GM18505 (cell line): ENCODE data around the gene SPTAN1.
"Not testable (repeated sequence)": the region's sequence is repeated elsewhere in the genome, so short reads cannot be mapped to it uniquely, and the experiment has no call there.

Experiments used
- ATAC-seq: cut with Tn5 transposase; IDR thresholded peaks from one replicate; pipeline ENCODE4 v1.9.1; 2021; ENCODE audit not compliant: unreplicated experiment
- POLR2A ChIP-seq: IDR thresholded peaks from 4 replicates; pipeline ENCODE4 v1.6.1; 2011; ENCODE audit warnings: borderline replicate concordance; ENCODE audit not compliant: insufficient read depth, insufficient read length; ENCODE audit errors: extremely low read depth

SPTAN1 gene

DNA sequence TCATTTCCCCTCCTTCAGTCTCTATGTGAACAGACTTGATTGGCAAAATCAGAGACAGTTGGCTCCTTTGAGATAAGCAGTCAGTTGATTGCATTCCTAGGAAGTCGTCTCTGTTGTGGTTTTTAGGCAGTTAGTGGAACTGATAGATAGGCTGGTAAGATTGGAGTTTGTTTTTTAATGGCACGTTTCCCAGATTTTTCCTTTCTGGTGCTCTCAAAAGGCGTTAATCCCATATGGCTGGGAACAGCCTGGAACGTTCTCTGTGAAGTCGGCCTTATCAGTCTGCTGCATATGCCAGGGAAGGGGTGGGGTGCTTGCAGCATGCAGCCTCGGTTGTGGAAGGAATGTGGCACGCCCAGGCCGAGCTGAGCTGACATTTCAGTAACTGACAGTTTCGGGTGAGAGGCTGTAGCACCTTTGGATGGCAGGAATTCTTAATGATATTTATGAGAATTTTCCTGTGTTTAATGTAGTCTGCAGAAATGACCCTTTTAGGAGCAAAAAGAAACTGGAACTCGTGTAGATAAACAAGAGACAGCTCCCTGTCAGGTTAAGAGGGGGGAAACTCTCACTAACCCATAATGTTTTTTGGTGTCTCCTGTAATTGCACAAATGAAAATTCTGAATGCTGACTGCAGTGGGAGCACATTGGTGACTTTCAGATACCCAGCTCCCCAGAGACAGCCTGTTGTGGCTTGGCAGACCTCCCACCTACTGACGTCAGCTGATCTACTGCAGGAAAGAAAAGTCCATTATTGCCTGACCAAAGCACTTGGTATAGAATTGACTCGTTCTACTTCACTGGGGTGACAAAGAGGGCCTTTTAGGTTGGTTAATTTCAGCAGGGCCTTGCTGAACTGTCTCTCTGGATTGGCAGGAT is 6.3 kb downstream of the SPTAN1 start:
- ATAC-seq = peak; percentile 60
- no peak for TF ChIP-seq POLR2A

DNA sequence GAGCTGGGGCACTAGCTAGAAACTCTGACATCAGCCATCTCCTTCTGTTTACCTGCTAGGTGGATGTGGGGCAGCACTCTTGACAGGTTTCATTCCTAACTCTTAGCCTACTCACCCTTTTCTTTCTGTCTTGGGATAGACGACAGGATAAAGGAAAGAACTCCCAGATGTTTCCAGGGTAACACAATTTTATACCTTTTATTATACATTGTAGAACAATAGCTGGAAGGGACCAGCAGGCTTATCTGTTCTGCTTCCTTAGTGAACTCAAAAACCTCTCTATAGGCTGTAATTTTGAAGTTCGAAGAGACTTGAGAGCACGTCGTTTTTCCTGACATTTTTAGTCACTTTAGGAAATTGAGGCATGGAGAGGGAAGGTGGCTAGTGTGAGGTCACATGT is 13.2 kb downstream of the SPTAN1 start:
- no peak for TF ChIP-seq POLR2A
- no peak for ATAC-seq

DNA sequence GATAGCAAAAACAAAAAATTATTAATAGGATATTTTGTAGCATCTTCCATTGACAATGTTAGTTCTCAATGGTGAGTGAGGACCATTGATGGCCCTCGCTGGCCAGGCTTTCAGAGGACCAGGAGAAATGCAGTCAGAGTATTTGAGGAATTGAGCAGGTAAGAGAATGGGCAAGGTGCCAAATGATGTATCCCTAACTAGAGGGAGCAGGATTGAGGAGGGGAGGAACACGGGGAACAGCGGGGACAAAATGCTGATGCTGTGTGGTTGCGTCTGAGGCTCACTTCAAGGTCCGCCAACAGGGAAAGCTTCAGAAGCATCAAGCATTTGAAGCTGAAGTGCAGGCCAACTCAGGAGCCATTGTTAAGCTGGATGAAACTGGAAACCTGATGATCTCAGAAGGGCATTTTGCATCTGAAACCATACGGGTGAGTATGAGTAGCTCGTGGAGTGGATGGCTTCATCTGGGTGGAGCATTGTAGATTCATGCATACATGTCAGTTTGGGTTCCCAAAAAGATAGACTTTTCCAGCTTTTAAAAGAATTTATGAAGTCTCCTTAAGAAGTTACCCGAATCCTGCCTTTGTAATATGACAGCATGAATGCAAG is 16.2 kb downstream of the SPTAN1 start:
- TF ChIP-seq POLR2A = no peak
- ATAC-seq = no peak

DNA sequence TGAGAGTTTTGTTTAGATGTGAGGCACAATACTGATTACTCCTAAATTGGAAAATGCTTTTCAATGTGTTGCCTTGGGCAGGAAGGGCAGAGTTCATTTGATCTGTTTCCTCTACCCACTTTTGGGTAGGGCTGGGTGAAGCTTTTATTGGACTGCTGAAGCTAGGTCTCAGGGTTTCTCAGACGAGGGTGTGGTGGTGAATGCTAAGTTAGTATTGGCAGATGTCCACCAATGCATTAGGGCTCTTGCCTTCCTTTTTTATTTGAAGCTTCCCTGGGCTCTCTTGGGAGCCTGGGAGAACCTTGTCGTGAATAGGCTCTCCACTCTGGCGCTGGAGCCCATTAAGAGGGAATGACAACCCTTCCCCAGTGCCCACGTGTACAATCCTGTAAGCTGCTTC is 23.1 kb downstream of the SPTAN1 start:
- no peak for ATAC-seq
- no peak for TF ChIP-seq POLR2A

DNA sequence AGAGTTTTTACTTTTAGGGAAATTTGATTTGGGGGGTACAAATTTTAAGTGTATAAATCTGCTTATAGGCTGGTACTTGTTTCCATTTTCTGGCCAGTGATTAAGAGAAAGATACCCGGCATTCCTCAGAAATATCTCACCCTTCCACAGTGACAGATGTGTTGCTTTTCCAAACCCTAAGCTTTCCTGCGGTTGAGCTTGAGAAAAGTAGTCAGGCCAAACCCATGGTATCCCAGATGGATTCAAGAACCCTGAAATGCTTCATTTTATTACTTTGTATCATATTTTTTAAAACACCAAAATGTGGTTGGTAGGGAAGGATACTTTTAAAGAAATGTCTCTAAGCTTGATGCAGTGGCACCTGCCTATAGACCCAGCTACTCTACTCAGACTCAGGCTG is 23.5 kb downstream of the SPTAN1 start:
- TF ChIP-seq POLR2A = no peak
- ATAC-seq = no peak

DNA sequence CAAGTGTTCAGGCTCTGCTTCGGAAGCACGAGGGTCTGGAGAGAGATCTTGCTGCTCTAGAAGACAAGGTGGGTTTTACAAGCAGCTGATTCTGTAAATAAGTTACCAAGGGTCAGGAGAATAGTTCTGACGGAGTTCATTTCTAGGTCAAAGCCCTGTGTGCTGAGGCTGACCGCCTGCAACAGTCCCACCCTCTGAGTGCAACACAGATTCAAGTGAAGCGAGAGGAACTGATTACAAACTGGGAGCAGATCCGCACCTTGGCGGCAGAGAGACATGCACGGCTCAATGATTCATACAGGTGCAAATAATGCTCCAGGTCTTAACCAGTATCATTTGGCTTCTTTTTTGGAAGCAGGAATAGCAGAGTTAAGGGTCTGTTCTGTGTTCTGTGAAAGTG is 24.8 kb downstream of the SPTAN1 start:
- no peak for ATAC-seq
- TF ChIP-seq POLR2A = no peak

DNA sequence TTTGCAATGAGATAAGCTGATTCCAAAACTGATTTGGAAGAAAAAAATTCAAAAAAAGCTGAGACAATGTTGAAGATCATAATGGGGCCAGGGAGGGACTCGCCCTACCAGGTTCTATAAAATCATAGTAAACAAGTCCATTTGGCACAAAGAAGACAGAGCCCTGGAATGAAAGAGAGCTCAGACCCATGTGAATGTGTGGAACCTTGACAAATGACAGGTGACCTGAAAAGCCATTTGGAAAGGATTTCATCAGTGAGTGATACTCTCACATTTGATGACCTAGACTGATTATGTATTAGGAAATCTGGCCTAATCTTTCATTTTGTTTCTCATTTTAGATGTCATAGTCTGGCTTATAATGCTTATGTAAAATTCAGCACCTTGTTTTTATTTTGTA is 26.8 kb downstream of the SPTAN1 start:
- no peak for ATAC-seq
- TF ChIP-seq POLR2A = no peak

DNA sequence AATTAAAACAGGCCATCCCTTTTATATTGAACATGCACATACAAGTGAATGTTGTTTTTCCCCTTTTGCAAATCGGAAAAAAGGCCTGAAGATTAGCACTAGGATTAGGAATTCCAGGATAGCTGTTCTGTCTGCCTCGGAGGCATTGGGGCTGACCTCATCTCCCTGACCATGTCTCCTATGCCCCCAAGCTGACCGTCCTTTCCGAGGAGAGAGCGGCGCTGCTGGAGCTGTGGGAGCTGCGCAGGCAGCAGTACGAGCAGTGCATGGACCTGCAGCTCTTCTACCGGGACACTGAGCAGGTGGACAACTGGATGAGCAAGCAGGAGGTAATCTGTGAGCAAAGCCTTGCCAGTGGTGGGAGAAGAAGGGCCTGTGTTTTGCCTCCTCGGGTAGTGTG is 28.3 kb downstream of the SPTAN1 start:
- no peak for TF ChIP-seq POLR2A
- no peak for ATAC-seq

DNA sequence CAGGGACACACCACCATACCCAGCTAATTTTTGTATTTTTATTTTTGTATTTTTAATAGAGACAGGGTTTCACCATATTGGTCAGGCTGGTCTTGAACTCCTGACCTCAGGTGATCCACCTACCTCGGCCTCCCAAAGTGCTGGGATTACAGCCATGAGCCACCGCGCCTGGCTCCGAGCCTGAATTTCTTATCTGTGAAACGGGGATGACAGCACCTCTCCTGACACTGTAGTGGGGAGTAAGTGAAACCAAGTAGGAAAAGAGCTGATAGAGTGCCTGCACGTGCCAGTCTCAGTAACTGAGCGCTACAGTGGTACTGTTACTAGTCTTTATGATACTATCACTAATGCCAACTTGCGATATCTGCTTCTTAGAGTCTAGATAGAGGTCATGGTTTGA is 32.8 kb downstream of the SPTAN1 start:
- not testable (repeated sequence) for ATAC-seq

DNA sequence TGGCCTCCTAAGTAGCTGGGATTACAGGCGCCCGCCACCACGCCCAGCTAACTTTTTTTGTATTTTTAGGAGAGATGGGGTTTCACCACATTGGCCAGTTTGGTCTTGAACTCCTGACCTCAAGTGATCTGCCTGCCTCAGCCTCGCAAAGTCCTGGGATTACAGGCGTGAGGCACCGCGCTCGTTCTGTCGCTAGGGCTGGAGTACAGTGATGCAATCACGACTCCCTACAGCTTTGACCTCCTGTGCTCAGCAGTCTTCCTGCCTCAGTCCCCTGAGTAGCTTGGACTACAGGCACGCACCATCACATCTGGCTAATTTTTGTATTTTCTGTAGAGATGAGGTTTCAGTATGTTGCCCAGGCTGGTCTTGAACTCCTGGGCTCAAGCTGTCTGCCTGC is 34.5 kb downstream of the SPTAN1 start:
- ATAC-seq = not testable (repeated sequence)

DNA sequence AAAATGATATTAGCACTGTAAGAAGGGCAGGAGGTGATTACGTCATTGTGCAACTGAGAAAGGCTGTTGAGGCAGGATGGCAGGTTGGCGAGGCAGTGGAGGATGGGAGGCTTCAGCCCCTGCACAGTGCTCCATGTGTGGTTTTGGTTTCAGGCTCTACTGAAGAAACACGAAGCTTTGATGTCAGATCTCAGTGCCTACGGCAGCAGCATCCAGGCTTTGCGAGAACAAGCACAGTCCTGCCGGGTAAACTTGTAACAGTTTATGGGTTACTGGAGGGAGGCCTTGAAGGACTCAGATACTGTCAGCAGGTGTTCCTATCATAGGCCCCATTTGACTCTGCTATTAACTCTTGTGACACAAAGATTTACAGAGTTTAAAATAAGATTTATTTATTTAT is 35.1 kb downstream of the SPTAN1 start:
- TF ChIP-seq POLR2A = no peak
- no peak for ATAC-seq

DNA sequence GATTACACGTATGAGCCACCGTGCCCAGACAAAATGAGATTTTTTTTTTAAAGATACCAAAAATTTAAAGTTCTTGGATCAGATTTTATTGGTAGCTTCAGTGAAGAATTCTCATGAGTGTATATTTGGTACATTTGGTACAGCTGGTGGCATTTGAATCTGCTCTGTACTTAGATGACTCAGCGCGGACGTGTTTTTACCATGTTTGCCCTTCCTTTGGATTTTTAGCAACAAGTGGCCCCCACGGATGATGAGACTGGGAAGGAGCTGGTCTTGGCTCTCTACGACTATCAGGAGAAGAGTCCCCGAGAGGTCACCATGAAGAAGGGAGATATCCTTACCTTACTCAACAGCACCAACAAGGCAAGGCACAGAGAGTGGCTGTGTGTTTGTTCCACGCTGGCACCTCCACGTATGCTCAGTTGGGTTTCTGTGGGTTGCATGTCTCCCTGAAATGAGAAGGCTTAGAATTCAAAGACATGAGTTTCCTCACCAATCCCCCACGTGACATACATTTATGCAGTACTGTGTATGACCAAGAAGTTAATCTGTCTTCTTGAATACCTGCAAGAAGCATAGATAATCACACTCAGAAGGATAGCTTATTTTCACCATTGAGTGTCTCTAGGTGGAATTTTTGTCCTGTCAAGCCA is 36.3 kb downstream of the SPTAN1 start:
- no peak for TF ChIP-seq POLR2A
- ATAC-seq = no peak

DNA sequence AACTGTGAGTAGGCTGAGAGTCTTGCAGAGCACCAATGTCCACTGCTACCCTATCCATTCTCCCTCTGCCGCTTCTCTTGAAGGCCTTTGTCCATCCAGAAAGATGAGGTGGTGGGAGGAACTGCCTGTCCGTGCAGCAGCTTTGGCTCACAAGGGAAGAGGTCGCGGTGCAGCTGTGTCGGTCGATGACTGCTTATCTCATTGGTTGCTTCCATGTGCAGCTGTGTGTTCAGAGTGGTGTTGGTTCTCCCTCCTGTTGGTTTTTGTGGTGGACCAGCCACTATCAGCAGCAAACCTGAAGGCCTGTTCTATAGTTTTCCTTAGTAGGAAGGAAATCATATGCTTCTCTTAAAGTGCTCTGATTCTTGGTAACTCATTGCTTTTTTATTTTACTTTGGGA is 40.7 kb downstream of the SPTAN1 start:
- no peak for TF ChIP-seq POLR2A
- ATAC-seq = no peak

DNA sequence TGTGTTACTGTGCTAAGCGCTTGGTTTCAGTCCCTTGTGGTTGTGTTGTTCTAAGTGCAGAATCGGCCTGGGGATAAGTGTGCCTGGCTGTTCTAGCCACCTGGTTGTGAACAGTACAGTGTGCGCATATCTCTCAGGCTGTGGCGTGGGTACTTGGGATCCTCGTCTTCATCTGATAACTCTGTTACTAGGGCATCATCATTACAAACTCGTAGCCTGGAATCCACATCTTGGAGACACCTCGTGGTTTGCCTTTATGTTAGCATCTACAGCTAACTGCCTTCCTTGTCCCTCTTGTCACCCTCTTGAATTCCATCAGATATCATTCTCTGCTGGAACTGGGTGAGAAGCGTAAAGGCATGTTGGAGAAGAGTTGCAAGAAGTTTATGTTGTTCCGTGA is 41.5 kb downstream of the SPTAN1 start:
- TF ChIP-seq POLR2A = no peak
- ATAC-seq = no peak
